ENCODE data around the gene CLSTN2.

Gene CLSTN2

DNA sequence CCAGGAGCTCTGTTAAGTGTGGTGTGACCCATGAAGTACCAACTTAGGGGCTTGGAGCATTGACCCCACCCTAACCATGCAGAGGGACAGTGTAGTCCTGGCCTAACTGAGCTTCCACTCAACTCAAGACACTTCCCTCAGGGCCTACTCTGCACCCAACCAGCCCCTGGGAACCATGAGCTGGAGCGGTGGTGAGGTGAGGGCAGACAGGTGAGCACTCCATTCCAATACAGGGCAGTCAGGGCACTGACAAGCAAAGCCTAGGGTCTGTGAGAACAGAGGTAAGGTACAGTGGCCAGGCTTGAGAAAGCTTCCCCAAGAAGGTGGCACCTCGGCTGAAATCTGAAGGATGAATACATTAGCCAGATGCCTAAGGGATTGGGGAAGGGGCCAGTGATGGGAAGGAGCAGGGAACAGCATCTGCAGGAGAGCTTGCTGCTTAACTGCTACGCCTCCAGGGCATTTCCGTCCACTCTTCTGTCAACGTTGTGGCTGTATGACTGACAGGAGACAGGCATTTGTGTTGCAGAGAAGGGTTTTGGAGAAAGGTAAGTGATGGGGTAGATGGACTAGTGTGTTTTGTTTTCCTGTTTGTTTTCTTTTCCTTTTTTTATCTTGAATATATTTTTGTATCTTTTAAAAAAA, 499.4 kb downstream of the CLSTN2 start:
- no peak for DNase-seq

DNA sequence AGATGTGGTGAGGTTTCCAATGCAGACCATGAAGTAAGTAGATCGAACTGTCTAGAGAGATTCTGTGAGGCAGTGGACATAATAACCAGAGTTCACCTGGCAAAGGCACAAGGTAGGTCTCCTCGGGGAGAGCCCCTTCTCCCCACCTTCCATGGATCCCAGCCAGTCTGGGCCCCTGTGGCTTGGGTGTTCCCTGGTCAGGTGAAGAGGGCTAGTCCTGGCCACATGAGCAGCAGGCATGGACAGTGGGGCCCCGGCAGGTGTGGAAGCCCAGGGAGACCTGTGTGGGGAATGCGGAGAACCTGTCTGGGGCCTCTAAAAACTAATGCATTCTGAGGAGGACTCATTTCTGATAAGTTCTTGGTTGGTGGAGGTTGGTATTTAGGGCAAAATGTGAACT, 501.4 kb downstream of the CLSTN2 start:
- DNase-seq = no peak

DNA sequence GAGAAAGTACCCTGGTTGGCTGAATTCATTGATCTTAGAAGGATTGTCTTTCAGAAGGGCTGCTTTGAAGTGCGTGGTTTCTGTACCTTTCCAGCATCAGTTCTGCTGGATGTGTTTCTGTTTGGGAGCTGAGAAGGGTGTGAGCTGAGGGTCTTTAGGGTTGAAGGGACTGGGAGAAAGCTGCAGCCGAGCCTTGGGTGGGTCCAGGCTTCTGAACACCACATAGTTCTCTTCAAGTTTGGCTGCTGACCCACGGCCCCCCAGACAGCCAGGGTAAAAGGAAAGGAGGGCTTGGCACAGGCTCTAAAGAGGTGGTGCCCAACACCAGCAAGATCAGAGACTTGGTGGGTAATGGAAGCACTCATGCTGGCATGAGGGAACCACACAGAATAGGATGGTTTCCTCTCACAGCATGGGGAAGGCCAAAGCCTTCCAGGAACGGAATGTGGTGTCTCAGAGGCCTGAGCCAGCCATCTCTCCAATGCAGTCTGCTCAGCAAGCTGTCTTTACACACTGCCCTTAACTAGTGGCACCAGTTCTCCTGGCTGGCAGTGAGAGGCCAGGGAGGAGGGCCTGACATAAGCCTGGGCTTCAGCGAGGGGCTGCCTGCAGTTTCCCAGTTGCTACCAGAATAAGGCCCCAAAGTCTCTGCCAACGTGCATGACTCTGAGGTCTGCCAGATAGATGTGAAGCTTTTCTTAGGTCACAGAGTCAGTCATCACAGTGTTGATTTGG, 503.9 kb downstream of the CLSTN2 start:
- no peak for DNase-seq

DNA sequence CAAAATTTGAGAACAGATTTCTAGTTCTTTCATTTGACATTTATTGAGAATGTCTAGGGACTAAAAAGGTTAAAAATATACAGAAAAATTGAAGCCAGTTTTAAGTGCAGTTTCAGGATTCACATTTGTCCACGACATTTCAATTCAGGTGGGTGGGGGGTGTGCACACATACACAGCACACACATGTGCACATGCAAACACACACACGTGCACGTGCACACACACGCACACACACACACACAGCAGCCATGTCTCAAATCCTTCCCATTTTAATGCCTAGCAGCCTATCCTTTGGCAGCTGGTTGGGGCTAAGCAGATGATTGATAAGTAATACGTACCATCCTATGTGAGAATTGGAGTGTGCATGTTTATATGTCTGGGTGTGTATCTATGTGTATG, 504.5 kb downstream of the CLSTN2 start:
- DNase-seq = no peak

DNA sequence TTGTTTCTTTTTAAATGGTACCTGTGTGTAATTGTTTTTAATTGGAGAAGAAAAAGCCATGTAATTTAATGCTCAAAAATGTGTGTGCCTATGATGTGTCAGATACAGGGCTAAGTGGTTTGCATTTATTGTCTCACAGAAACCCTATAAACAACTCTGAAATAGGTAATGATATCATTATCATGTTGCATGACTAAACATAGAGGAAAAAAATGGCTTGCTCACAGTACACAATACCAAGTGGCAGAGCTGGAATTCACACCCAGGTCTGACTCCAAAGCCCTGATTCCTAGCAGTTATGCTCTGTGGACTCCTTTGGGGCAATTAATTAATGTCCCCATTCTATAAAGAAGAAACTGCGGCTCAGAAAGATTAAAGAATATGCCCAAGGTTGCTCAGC, 505.5 kb downstream of the CLSTN2 start:
- DNase-seq = no peak

DNA sequence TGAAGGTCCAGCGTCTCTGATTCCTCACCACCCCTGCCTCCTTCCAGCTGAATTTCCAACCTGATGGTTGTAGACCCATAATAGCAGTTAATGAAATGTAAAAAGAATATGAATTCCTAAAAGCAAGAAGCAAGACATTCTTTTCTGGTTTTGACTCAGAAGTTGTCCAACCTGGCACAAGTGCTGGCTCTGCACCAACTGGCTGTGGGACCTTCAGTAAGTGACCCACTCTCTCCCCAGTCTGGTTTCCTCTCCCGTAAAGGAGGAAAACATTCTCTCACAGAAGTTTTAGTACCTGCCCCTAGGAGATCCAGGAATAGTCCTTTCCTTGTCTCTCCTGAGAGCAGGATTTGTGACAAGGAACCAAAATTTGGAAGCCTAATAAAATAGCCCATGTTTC, 506.0 kb downstream of the CLSTN2 start:
- no peak for DNase-seq

DNA sequence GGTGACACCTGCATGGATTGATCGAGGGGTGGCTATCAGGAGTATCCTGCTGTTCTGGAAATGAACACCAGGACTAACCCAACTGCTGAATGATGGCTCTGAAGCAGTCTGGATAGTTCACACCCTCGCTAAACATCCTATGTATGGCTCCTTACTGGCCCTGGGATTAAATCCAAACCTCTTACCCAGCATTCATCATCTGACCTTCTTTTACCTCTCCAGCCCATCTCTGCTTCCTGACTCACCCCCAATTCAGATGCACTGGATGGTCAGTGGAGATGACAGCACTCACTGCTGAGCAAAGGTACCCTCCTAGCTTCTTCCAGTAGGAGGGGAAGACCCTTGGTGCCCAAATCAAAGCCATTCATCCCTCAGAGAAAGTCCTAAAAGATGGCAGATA, 507.6 kb downstream of the CLSTN2 start:
- no peak for DNase-seq

DNA sequence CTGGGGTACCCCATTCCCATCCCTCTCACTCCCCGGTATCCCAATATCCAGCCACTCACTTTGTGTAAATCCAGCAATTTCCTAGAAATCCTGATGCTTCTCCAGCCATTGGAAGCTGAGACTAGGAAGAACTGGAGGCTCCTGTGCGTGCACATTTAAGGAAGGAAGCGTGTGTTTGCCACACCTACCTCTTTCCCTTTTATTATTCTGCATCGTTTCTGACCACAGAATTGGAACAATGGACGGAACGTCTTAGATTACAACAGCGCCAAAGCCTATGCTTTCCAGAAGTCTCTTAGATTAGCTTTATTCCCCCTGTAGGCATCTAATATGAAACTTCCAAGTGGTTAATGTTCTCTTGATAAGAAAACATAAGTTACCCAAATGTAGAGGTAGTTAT, 508.1 kb downstream of the CLSTN2 start:
- DNase-seq = no peak

DNA sequence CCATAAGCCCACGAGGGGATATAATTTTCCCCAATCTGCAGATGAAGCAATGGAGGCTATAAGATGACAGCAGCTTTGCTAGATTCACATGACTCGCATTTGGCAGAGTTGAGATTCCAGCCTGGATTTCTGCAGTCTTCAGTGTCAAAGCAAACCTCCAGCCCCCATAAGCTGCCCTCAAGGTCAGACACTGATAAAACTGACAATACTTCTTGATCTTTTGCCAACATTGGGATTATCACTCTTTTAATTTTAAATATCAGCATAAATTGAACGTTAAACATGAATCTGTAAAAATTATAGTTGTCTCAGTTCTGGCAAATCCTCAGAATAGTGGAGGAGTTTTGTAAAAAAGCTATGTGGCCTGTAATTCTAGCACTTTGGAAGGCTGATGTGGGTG, 508.8 kb downstream of the CLSTN2 start:
- DNase-seq = no peak

DNA sequence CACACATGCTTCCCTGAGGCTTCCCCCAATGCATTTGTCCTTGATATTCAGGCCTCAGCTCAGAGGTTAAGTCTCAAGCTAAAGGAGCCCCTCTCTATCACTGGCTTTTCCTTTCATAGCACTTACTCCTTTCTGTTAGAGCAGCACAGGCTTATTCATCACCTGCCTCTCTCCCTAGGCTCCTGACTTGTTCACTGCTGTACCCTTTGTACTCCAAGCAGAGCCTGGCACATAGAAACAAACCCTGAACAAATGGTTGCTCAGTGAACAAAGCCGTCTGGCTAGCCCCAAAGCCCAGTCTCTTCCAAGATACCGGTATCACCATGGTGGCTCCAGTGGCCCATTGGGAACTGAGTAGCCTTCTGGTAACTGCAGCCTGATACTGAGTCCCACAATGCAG, 511.7 kb downstream of the CLSTN2 start:
- no peak for DNase-seq

DNA sequence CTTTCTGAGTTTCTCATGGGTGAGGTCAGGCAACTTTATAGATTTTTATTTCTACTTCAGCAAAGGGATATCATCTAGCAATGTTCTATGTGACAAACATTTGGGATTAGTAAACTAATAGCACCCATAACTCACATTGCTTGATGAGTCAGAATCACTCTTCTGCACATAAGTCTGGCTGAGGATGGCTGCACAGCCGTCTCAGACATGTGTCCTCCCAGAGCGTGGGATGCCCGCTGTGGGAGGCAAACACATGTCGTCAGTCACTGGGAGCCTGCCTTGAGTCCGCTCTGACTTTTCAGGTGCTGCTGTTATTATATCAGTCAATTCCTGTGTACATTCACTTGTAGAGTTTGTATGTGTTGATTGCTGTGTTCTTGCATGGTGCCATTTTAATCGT, 512.2 kb downstream of the CLSTN2 start:
- DNase-seq = no peak

DNA sequence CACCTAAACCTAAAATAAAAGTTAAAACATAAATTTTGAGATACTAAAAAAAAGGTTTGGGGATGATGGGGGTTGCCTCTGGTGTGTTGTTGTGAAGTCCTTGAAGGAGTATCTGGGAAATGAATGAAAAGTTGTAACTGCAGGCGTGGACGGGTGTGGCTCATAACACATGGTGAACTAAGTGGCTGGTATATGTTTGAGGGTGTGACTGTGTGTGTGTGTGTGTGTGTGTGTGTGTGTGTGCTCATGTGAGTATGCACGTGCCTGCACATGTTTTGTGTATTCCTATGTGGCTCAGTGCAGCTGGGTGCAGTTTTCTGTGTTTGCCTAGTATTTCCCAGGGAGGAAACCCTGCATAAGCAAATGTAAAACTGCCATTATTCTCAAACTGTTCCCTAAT, 513.0 kb downstream of the CLSTN2 start:
- no peak for DNase-seq

DNA sequence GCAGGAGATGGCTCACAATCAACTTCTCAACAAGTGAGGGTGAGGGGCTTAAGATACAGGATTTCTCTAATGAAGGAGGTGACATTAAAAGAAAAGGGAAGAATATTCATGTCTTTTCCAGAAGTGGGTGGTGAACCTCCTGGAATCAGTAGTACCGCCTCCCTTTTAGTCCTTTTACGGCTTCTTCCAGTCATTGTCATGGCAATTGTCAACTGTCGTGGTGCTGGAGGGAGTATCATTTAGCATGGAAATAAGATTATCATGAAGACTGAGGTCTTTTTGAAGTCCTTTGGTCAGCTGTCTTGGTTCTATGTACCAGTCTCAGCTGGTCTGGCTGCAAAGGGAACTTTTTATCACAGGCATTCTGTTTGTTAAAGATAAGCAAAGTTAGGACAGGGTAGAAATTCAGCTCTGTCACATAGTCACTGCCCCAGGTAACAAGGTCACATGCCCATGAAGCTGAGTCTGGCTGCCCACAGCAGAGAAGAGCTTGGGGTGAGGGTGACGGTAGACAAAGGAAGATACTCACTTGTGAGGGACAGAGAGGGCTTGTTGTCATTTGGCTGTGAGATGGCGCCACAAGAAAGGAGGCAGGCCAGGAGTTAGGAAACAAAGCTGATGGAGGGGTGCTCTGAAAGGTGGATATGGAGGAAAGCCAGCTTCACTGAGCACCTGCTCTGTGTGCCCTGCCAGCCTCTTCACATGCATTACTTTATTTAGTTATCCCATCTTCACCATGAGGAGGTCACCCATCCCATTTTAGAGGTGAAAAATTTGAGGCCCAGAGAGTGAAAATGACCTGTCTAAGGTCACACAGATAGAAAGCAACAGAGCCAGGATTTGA, 514.6 kb downstream of the CLSTN2 start:
- DNase-seq = no peak

DNA sequence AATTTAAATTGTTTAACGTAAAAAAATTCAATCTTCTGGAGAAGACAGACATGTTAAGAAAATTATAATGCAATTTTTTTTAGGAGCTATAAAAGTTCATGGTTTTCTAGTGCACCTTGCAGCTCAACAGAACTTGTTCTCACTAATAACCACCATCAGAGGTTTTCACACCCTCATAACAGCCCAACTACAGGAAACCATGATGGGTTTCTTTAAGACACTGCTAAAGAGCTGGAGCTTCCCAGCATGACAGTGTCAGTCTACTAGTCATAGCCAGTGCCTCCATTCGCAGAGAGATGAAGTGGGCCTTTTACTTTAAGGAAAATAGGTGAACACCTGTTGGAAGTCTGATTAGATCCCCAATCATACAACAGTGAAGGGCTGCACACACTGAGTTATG, 518.8 kb downstream of the CLSTN2 start:
- DNase-seq = no peak

DNA sequence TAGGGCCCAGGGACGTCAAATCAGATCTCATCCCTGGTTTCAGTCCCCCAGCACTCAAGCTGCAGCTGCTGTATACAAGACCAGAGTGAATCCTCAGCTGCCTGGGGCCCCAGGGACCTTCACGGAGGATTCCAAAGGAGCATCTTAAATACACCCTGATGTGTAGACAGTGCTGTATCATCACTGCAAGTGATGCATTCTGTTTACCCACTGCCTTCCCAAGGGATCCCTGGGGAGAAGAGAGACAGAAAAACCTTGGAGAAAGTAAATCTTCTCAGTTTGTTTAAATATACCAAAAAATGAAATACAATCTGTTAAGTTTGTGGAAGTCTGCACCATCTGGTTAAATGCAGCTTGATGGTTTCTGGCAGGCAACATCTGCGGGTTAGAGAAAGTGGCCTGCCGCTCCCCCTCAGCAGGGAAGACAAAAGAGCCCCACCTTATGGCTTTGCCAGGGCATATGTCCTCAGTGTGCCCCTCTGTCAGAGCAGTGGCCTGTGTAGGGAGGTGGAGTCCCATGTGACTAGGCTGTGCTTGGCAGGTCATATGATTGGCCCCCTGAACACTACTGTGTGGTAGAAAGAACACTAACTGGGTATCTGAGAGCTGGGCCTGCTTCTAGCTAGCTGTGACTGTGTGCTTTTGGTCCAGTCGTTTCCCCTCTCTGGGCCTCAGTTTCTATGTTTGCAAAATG, 520.7 kb downstream of the CLSTN2 start:
- no peak for DNase-seq

DNA sequence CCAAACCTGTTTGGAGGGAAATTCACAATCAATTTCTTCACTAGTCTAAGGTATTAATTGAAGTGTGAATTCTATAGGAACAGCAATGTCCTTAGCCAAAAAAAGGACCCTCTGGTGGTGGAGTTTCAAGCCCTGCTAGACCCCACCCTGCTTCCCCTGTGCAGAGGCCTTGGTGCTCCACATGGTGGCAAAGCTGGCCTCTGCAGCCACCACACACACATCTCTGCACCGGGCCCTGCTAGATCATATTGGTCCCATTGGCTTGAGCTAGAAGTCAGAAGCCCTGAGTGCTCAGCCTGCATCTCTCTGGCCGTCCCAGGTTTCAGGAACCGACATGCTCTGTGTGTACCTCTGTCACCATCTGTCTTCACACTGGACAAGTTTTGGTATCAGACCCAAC, 522.0 kb downstream of the CLSTN2 start:
- no peak for DNase-seq

DNA sequence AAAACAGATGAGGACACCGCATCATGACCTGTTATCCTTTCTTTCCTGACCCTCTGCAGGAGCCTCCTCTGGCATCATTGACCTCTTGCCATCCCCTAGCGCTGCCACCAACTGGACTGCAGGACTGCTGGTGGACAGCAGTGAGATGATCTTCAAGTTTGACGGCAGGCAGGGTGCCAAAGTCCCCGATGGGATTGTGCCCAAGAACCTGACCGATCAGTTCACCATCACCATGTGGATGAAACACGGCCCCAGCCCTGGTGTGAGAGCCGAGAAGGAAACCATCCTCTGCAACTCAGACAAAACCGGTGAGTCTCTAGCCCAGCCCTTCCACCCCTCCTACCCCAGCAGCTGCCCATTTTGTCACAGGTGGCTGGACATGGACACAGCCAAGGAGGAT, 524.5 kb downstream of the CLSTN2 start:
- no peak for DNase-seq

DNA sequence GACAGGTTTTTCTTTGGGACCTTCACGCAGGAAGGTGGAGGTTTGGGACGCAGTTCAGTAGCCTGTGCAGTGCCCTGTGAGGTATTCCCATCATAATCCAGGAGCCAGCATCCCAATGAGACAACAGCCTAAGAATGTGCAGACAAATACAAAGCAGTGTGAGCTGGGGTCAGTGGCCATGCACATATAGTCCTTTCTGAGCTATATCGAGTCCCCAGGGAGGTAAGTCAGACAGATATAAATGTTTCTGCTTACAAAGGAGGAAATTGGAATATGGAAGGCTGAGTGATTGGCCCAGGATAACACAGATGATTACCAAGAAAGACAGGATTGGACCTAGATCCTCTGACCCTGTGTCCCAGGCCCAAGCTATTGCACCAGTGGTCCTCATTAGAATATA, 526.3 kb downstream of the CLSTN2 start:
- DNase-seq = no peak

DNA sequence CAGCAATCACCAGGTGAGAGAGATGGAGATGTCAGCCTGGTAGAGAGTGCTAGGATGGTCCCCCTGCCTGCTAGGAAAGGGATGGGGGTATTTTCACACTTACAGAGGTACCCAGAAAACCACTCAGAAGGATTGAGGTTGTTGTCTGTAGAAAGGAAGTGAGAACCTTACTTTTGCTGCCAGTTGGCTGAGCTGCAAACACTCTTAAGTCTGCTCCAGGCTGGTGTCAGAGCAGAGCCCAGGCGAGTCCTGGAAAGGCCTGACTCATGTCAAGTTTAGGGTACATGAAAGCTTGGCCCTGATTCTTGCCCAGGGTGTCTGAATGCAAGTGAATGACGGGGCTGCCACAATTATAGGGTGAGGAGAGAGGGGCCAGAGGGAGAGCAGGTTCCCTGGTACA, 528.4 kb downstream of the CLSTN2 start:
- no peak for DNase-seq

DNA sequence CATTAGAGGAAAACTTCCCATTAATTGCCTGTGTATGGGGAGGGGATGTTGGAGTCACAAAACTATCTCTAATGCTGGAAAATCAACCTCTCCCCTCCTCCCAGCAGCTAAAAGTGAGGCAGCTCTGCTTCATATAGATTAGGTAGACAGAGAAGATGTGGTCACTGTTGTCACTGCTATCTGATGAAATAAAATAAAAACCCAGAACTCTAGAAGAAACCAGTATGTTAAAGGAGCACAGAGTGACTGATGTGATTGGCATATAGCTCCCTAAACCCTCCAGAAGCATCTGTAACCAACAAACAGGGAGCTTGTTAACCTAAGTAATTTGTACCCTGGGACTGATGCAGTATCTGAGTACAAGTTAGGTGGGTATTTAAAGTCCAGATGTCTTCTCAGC, 531.0 kb downstream of the CLSTN2 start:
- no peak for DNase-seq

DNA sequence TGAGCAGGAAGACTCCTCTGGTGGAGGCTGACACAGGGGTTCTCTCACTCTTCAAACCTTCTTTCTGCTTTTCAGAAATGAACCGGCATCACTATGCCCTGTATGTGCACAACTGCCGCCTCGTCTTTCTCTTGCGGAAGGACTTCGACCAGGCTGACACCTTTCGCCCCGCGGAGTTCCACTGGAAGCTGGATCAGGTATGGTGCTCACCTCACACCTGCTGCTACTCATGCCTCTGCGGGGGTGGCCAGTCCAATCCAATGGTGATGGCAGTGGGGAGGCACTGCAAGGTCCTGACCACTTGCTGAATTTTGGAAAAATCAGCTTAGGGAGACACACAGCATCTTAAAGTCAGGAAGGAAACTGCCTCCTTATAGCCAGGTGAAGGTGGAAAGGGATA, 531.5 kb downstream of the CLSTN2 start:
- DNase-seq = no peak

DNA sequence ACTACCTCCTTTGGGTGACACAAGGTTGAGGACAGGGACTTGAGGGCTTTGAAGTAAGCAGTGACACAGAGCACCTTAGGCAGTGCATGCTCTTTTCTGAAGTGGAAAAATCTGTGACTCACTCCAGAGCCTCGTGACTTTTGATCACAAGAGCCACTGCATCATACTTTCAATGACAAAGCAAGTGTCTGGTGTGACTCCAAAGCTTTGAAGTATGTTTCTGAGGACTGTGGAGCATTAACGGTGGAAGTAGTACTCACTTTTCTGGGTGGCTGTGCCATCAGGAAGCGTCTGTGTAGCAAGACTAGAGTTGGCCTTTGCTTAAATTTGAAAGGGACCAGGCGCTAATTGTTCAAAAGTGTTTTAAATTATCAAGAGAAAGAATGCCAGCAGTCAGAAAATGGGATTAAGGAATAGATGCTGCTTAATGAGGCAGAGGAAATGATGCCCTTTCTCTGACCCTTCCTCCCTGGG, 532.2 kb downstream of the CLSTN2 start:
- no peak for DNase-seq

DNA sequence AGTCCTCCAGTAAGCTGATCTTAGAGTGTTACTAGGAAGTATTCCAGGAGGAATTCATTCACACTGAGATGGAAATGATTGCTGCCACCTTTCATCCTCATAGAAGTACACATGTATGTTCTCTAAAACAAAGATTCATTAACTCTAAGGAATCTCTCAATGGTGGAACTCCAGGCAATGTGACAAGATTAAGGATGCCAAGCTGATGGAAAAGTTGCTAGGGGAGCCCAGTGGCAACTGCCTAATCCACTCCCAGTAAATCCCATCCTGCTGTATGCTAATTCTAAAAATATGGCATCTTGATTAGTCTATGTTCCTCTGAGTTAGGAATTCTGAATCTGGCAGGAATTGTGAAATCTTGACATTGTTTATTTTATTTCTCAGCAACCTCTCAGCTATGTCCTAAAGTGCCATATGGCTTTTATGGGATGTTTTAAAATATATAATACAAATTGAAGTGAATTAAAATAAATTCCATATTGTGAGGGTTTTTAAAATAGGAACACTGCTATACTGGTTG, 532.9 kb downstream of the CLSTN2 start:
- DNase-seq = no peak

All from cerebellar nuclear complex (tissue), 1 donor.